HEK293 (cell line): ENCODE measurements around the gene C2orf81.

ENCODE experiments used
- CTCF ChIP-seq: fragments of 450-650 bp; formaldehyde crosslinking; IDR thresholded peaks from 2 replicates; pipeline ENCODE4 v1.5.1; 2016; ENCODE audit warnings: missing biosample characterization, missing genetic modification characterization
- GLI4 ChIP-seq: fragments of 450-650 bp; formaldehyde crosslinking; IDR thresholded peaks from 2 replicates; pipeline ENCODE4 v1.5.1; 2016; ENCODE audit warnings: missing biosample characterization, missing genetic modification characterization
- PBX3 ChIP-seq: sonication (generic); formaldehyde crosslinking; IDR thresholded peaks from 2 replicates; pipeline ENCODE4 v1.8.1; 2022; ENCODE audit warnings: mild to moderate bottlenecking, moderate library complexity, missing genetic modification reagents
- ZBTB8A ChIP-seq: fragments of 450-650 bp; formaldehyde crosslinking; IDR thresholded peaks from 2 replicates; pipeline ENCODE4 v1.5.1; 2016; ENCODE audit warnings: missing biosample characterization, missing genetic modification characterization
- ZNF18 ChIP-seq: fragments of 450-650 bp; formaldehyde crosslinking; IDR thresholded peaks from 2 replicates; pipeline ENCODE4 v1.5.1; 2016; ENCODE audit warnings: missing biosample characterization, missing genetic modification characterization
- ZNF561 ChIP-seq: fragments of 450-650 bp; IDR thresholded peaks from 2 replicates; pipeline ENCODE4 v1.5.1; 2018; ENCODE audit warnings: missing biosample characterization, missing genetic modification characterization, borderline replicate concordance
- ZNF768 ChIP-seq: fragments of 450-650 bp; formaldehyde crosslinking; IDR thresholded peaks from 2 replicates; pipeline ENCODE4 v1.5.1; 2018; ENCODE audit warnings: missing biosample characterization, mild to moderate bottlenecking, missing genetic modification characterization
- ZNF776 ChIP-seq: fragments of 450-650 bp; formaldehyde crosslinking; IDR thresholded peaks from 2 replicates; pipeline ENCODE4 v1.5.0; 2017; ENCODE audit warnings: missing biosample characterization, missing genetic modification characterization, borderline replicate concordance
- TF ChIP-seq, protein P1 (sequence below): fragments of 450-650 bp; formaldehyde crosslinking; IDR thresholded peaks from 2 replicates; pipeline ENCODE4 v1.5.0; 2017; ENCODE audit warnings: missing biosample characterization, missing genetic modification characterization, borderline replicate concordance

- TF ChIP-seq, protein P1, sequence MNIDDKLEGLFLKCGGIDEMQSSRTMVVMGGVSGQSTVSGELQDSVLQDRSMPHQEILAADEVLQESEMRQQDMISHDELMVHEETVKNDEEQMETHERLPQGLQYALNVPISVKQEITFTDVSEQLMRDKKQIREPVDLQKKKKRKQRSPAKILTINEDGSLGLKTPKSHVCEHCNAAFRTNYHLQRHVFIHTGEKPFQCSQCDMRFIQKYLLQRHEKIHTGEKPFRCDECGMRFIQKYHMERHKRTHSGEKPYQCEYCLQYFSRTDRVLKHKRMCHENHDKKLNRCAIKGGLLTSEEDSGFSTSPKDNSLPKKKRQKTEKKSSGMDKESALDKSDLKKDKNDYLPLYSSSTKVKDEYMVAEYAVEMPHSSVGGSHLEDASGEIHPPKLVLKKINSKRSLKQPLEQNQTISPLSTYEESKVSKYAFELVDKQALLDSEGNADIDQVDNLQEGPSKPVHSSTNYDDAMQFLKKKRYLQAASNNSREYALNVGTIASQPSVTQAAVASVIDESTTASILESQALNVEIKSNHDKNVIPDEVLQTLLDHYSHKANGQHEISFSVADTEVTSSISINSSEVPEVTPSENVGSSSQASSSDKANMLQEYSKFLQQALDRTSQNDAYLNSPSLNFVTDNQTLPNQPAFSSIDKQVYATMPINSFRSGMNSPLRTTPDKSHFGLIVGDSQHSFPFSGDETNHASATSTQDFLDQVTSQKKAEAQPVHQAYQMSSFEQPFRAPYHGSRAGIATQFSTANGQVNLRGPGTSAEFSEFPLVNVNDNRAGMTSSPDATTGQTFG: no peak
- TF ChIP-seq PBX3: no peak
- TF ChIP-seq ZBTB8A: no peak
- TF ChIP-seq CTCF (tag by site-specific recombination): no peak
- TF ChIP-seq ZNF768 (tag by site-specific recombination): no peak
- TF ChIP-seq GLI4 (tag by site-specific recombination): no peak
- no peak for TF ChIP-seq ZNF18 (tag by site-specific recombination)
- TF ChIP-seq ZNF776 (tag by site-specific recombination): no peak
- TF ChIP-seq ZNF561 (tag by site-specific recombination): no peak
These were observed 27.4 kb upstream of the C2orf81 start for GRCh38 chr2:74448771-74449170.
